H1 (cell line): ENCODE results near the gene WDFY4.

Experiments used
- CHD2 ChIP-seq: IDR thresholded peaks from 2 replicates; pipeline ENCODE4 v1.6.1; 2012; ENCODE audit warnings: low read length, improper control_type of control experiment
- SUZ12 ChIP-seq: fragments of 200-600 bp; sonication (generic); IDR thresholded peaks from 2 replicates; pipeline ENCODE4 v1.6.1; 2012; ENCODE audit warnings: mild to moderate bottlenecking, inconsistent platforms, low read length, moderate library complexity, mixed read lengths
- TEAD4 ChIP-seq: IDR thresholded peaks from 2 replicates; pipeline ENCODE4 v1.6.1; 2012; ENCODE audit warnings: low read depth, low read length, inconsistent platforms, mixed read lengths

DNA sequence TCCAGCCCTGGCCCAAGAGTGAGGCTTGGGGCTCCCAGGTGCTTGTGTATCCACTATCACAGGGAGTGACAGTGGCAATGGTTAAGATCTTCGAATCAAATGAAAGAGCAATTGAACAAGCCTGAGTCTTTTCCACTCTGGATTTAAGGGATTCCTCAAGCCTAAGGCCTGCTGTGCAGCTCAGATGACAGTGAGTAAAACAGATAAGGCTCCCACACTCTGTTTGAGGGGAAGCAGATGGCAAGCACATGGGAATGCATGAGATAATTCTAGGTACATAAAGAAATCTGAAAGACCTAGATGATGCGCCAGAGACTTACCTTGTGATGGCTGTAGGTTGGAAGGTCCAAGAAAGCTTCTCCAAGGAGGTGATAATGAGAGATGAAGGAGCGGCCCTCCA, 159.9 kb downstream of the WDFY4 start:
- TF ChIP-seq CHD2 (no peak), TEAD4 (no peak), SUZ12 (no peak)
